ENCODE measurements around the gene IDH3G.

DNA sequence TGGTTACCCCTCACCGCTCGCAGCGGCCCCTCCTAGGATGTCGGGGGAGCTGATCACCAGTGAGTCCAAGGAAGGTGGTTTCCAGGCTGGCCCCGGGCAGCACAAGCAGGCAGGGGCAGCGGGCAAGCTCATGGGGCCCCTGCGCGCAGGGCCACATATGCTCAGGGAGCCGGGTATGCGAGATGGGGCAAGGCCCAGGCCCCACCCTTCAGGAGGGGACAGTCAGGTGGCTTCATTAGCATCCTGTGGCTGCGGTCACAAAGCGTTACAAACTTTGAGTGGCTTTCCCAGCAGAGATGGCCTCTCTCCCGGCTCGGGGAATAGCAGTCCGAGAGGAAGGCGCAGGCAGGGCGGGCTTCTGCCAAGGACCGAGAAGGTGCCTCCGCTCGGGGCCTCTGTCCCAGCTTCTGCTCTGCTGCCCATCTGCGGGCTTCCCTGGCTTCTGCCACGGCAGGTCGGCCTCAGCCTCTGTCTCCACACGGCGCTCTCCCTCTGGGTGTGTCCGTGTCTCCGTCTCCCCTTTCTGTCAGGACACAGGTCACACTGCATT is 56.0 kb downstream of the IDH3G start:
- TF ChIP-seq EP300 (IDR thresholded peaks at IDR 0.05; ENCODE audit: borderline replicate concordance) (no peak), CEBPB (IDR thresholded peaks at IDR 0.05) (no peak), EGR1 (IDR thresholded peaks at IDR 0.05) (no peak), TAF1 (IDR thresholded peaks at IDR 0.05; ENCODE audit: low read depth) (no peak), RAD21 (IDR thresholded peaks at IDR 0.05; ENCODE audit: low read depth) (no peak), MAX (IDR thresholded peaks at IDR 0.05) (no peak), NFIC (IDR thresholded peaks at IDR 0.05) (no peak), REST (IDR thresholded peaks at IDR 0.05; ENCODE audit: low read depth) (no peak), TEAD4 (IDR thresholded peaks at IDR 0.05) (no peak), YY1 (IDR thresholded peaks at IDR 0.05; ENCODE audit: low read depth) (no peak)
- TF ChIP-seq, protein P1, sequence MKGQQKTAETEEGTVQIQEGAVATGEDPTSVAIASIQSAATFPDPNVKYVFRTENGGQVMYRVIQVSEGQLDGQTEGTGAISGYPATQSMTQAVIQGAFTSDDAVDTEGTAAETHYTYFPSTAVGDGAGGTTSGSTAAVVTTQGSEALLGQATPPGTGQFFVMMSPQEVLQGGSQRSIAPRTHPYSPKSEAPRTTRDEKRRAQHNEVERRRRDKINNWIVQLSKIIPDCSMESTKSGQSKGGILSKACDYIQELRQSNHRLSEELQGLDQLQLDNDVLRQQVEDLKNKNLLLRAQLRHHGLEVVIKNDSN (IDR thresholded peaks at IDR 0.05) = no peak

All from Ishikawa (cell line).